GM18502 (cell line): ENCODE data around the gene RPUSD2.

Experiments
- ATAC-seq: cut with Tn5 transposase; IDR thresholded peaks from one replicate; pipeline ENCODE4 v1.9.1; 2021; ENCODE audit warnings: mild to moderate bottlenecking; ENCODE audit not compliant: unreplicated experiment, poor library complexity

Gene RPUSD2

DNA sequence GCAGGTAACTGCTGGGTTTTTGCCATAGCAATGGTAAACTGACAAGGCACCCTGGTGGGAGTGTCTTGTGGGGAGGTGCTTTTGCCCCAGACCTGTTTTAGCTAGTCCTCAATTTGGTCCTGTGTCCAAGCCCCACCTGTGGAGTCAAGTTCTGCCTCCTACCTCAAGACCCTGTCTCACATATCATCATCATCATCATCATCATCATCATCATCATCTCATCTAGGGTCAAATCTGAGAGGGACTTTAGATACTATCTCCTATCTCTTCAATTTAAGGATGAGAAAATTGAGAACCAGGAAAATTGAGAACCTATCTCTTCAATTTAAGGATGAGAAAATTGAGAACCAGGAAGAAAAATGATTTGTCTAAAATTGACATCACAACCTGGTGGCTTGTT lies 34.8 kb downstream of the RPUSD2 start:
- no peak for ATAC-seq

GRCh38 chr15:40613080-40613479 lies 44.0 kb downstream of the RPUSD2 start:
- no peak for ATAC-seq

GRCh38 chr15:40618023-40618422 lies 48.9 kb downstream of the RPUSD2 start:
- no peak for ATAC-seq

DNA sequence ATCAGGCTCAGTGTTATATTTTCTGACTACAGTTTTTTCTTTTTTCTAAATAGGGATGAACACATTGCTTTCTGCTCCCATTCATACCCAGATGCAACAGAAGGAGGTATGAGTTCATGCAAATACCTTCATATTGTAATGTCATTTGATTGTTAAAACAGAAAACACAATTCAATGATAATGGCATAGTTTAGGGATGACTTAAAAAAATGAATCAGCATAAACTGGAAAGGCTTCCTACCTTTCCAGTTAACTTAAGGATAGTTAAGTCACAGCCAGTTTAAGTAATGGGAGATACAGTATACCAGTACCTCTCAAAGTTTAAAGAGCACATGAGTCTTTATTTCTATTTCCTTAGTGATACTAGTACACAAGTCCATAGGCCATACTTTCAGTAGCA lies 49.8 kb downstream of the RPUSD2 start:
- no peak for ATAC-seq

- ATAC-seq, result no peak
Measured at GRCh38 chr15:40623361-40623760, 54.3 kb downstream of the RPUSD2 start.
